Measurements from ENCODE around the gene GRB14.

GRB14 gene

GRCh38 chr2:164485541-164485940 is 135.7 kb downstream of the GRB14 start:
- no peaks in the 10 kb centered on the region for H3K9me2 ChIP-seq (replicated peaks; ENCODE audit: insufficient read depth, low read length)

GRCh38 chr2:164479460-164479859 is 141.8 kb downstream of the GRB14 start:
- H2AFZ ChIP-seq (ENCODE audit: low read length) = no peak overlapping the region

More at GRCh38 chr2:164485541-164485940, 135.7 kb downstream of the GRB14 start:
- Histone ChIP-seq H3K79me2 (ENCODE audit: low read length) (no peaks in the 10 kb centered on the region), H3K4me1 (ENCODE audit: low read length) (no peaks in the 10 kb centered on the region), H3K4me2 (ENCODE audit: low read depth, low read length) (no peak overlapping the region), H4K20me1 (ENCODE audit: insufficient read depth, low read length) (no peaks in the 10 kb centered on the region), H3K9me3 (replicated peaks; ENCODE audit: insufficient read depth, low read length) (no peaks in the 10 kb centered on the region), H2AFZ (ENCODE audit: low read length) (no peak overlapping the region), H3K27me3 (replicated peaks; ENCODE audit: insufficient read depth, low read length) (no peaks in the 10 kb centered on the region), H3K9ac (ENCODE audit: low read length) (no peak overlapping the region), H3K36me3 (replicated peaks; ENCODE audit: insufficient read depth, low read length) (no peaks in the 10 kb centered on the region), H3K27ac (ENCODE audit: low read length) (no peak overlapping the region), H3K4me3 (ENCODE audit: low read length) (no peak overlapping the region), H3F3A (ENCODE audit: insufficient read depth, low read length) (no peaks in the 10 kb centered on the region)
- DNase-seq = no peak
- TF ChIP-seq EZH2phosphoT487 (IDR thresholded peaks at IDR 0.05; ENCODE audit: low read length) (no peak), CTCF (IDR thresholded peaks at IDR 0.05; ENCODE audit: low read length) (no peak), EZH2 (optimal IDR thresholded peaks at IDR 0.05; ENCODE audit: low read depth, low read length) (no peak)

GRCh38 chr2:164478205-164478604 is 143.1 kb downstream of the GRB14 start:
- TF ChIP-seq EZH2phosphoT487 (IDR thresholded peaks at IDR 0.05; ENCODE audit: low read length) (no peak), CTCF (IDR thresholded peaks at IDR 0.05; ENCODE audit: low read length) (no peak), EZH2 (optimal IDR thresholded peaks at IDR 0.05; ENCODE audit: low read depth, low read length) (no peak)
- H3K9ac ChIP-seq (ENCODE audit: low read length) = no peak overlapping the region
- no peak overlapping the region for H3K27ac ChIP-seq (ENCODE audit: low read length)
- no peak overlapping the region for H3K4me3 ChIP-seq (ENCODE audit: low read length)
- no peaks in the 10 kb centered on the region for H4K20me1 ChIP-seq (ENCODE audit: insufficient read depth, low read length)
- no peaks in the 10 kb centered on the region for H3K9me2 ChIP-seq (replicated peaks; ENCODE audit: insufficient read depth, low read length)
- H3K36me3 ChIP-seq (replicated peaks; ENCODE audit: insufficient read depth, low read length) = no peaks in the 10 kb centered on the region
- no peak overlapping the region for H3K4me2 ChIP-seq (ENCODE audit: low read depth, low read length)
- H3K4me1 ChIP-seq (ENCODE audit: low read length) = no peaks in the 10 kb centered on the region
- H2AFZ ChIP-seq (ENCODE audit: low read length) = no peak overlapping the region
- no peaks in the 10 kb centered on the region for H3K79me2 ChIP-seq (ENCODE audit: low read length)
- DNase-seq = no peak
- H3F3A ChIP-seq (ENCODE audit: insufficient read depth, low read length) = no peaks in the 10 kb centered on the region
- H3K9me3 ChIP-seq (replicated peaks; ENCODE audit: insufficient read depth, low read length) = no peaks in the 10 kb centered on the region
- H3K27me3 ChIP-seq (replicated peaks; ENCODE audit: insufficient read depth, low read length) = no peaks in the 10 kb centered on the region

More at GRCh38 chr2:164479460-164479859, 141.8 kb downstream of the GRB14 start:
- TF ChIP-seq CTCF (IDR thresholded peaks at IDR 0.05; ENCODE audit: low read length) (peak; percentile 48), EZH2 (optimal IDR thresholded peaks at IDR 0.05; ENCODE audit: low read depth, low read length) (no peak), EZH2phosphoT487 (IDR thresholded peaks at IDR 0.05; ENCODE audit: low read length) (no peak)
- no peaks in the 10 kb centered on the region for H3K9me3 ChIP-seq (replicated peaks; ENCODE audit: insufficient read depth, low read length)
- peak; percentile 15 for DNase-seq
- no peaks in the 10 kb centered on the region for H3K9me2 ChIP-seq (replicated peaks; ENCODE audit: insufficient read depth, low read length)
- H3K79me2 ChIP-seq (ENCODE audit: low read length) = no peaks in the 10 kb centered on the region
- H3K4me3 ChIP-seq (ENCODE audit: low read length) = no peak overlapping the region
- no peak overlapping the region for H3K9ac ChIP-seq (ENCODE audit: low read length)
- H3K27ac ChIP-seq (ENCODE audit: low read length) = no peak overlapping the region
- H3K27me3 ChIP-seq (replicated peaks; ENCODE audit: insufficient read depth, low read length) = no peaks in the 10 kb centered on the region
- no peaks in the 10 kb centered on the region for H3F3A ChIP-seq (ENCODE audit: insufficient read depth, low read length)
- H4K20me1 ChIP-seq (ENCODE audit: insufficient read depth, low read length) = no peaks in the 10 kb centered on the region
- no peaks in the 10 kb centered on the region for H3K4me1 ChIP-seq (ENCODE audit: low read length)
- H3K4me2 ChIP-seq (ENCODE audit: low read depth, low read length) = no peak overlapping the region
- H3K36me3 ChIP-seq (replicated peaks; ENCODE audit: insufficient read depth, low read length) = no peaks in the 10 kb centered on the region

All from MM.1S (cell line).